AG09319 (cell line): ENCODE data around the gene EHBP1L1.

Experiments
- DNase-seq: peaks from one replicate; pipeline ENCODE4 v3.0.0-alpha.2; 2010; ENCODE audit warnings: low read depth; ENCODE audit errors: extremely low read depth
- CTCF ChIP-seq: IDR thresholded peaks from 2 replicates; pipeline ENCODE4 v1.5.1; 2011; ENCODE audit warnings: low read depth, mild to moderate bottlenecking, inconsistent platforms, low read length, moderate library complexity

Gene EHBP1L1

GRCh38 chr11:65595543-65596281 lies 19.9 kb downstream of the EHBP1L1 start, which contains the start of gene KCNK7:
Gene KCNK7, minus strand, starts transcription at chr11:65595800. Its CDS starts 28 bp downstream, at chr11:65595772.
- no peak for TF ChIP-seq CTCF
- no peak for DNase-seq

- no peak for DNase-seq
- no peak for TF ChIP-seq CTCF
Observed at GRCh38 chr11:65596520-65596919, 20.7 kb downstream of the EHBP1L1 start.

GRCh38 chr11:65598258-65598699 lies 22.4 kb downstream of the EHBP1L1 start:
- DNase-seq, result no peak
- no peak for TF ChIP-seq CTCF

GRCh38 chr11:65599216-65599954 lies 23.5 kb downstream of the EHBP1L1 start:
- no peak for DNase-seq
- TF ChIP-seq CTCF, result no peak

- no peak for DNase-seq
- TF ChIP-seq CTCF, result no peak
Observed at GRCh38 chr11:65599955-65600246, 24.0 kb downstream of the EHBP1L1 start.

GRCh38 chr11:65604258-65604657 lies 28.4 kb downstream of the EHBP1L1 start:
- DNase-seq, result no peak
- no peak for TF ChIP-seq CTCF

GRCh38 chr11:65606876-65607613 lies 31.2 kb downstream of the EHBP1L1 start:
- TF ChIP-seq CTCF, result no peak
- peak; percentile 93 for DNase-seq
